Measurements from ENCODE around the gene DLGAP1.

Gene DLGAP1

DNA sequence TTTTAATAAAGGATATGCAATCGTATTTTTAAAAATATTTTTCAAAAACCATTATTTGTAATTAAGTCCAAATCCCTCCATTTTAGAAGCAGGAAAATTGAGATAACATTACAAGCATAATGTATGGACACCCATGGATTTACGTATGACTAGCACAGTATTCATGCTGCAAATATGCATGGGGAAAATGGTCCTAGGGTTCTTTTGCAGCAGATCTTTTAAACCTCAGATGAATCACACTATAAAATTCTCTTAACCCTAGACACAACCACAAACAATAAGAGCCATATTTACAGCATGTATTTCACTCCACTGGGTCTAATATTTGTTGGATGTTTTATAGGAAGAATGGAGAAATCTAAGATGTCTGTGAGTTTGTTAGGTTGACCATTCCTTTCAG lies 551.8 kb downstream of the DLGAP1 start:
- Histone ChIP-seq H3K4me3 (ENCODE audit: low read depth, low read length) (no peak overlapping the region), H3K9me3 (ENCODE audit: severe bottlenecking) (no peaks in the 10 kb centered on the region), H3K27ac (no peak overlapping the region), H3K27me3 (ENCODE audit: insufficient read depth, low read depth, severe bottlenecking) (peaks cover 4% of the 10 kb centered on the region), H3K36me3 (no peaks in the 10 kb centered on the region)
- DNase-seq, result no peak
- TF ChIP-seq, protein P1, sequence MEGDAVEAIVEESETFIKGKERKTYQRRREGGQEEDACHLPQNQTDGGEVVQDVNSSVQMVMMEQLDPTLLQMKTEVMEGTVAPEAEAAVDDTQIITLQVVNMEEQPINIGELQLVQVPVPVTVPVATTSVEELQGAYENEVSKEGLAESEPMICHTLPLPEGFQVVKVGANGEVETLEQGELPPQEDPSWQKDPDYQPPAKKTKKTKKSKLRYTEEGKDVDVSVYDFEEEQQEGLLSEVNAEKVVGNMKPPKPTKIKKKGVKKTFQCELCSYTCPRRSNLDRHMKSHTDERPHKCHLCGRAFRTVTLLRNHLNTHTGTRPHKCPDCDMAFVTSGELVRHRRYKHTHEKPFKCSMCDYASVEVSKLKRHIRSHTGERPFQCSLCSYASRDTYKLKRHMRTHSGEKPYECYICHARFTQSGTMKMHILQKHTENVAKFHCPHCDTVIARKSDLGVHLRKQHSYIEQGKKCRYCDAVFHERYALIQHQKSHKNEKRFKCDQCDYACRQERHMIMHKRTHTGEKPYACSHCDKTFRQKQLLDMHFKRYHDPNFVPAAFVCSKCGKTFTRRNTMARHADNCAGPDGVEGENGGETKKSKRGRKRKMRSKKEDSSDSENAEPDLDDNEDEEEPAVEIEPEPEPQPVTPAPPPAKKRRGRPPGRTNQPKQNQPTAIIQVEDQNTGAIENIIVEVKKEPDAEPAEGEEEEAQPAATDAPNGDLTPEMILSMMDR (IDR thresholded peaks at IDR 0.05; ENCODE audit: low read depth, low read length), result no peak

DNA sequence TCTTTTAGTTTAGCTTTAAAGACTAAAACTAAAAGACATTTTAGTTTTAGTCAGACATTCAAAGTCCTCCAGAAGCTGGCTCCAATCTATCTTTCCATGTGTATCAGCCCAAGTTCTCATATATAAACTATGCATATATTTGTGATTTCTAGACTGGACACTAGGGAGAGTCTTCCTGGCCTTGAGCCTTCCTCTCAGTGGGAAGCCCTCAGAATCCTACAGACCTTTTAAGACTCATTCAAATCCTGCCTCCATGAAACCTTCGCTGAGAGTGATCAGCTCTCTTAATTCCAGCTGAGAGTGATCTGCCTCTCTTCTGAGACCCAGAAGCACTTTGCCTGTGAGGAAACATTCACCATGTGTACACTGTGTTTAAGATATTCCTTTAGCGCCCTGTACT lies 552.4 kb downstream of the DLGAP1 start:
- TF ChIP-seq, protein P1 (IDR thresholded peaks at IDR 0.05; ENCODE audit: low read depth, low read length), result no peak
- Histone ChIP-seq H3K27me3 (ENCODE audit: insufficient read depth, low read depth, severe bottlenecking) (peaks cover 4% of the 10 kb centered on the region), H3K36me3 (no peaks in the 10 kb centered on the region), H3K9me3 (ENCODE audit: severe bottlenecking) (no peaks in the 10 kb centered on the region), H3K4me3 (ENCODE audit: low read depth, low read length) (no peak overlapping the region), H3K27ac (no peak overlapping the region)
- no peak for DNase-seq

DNA sequence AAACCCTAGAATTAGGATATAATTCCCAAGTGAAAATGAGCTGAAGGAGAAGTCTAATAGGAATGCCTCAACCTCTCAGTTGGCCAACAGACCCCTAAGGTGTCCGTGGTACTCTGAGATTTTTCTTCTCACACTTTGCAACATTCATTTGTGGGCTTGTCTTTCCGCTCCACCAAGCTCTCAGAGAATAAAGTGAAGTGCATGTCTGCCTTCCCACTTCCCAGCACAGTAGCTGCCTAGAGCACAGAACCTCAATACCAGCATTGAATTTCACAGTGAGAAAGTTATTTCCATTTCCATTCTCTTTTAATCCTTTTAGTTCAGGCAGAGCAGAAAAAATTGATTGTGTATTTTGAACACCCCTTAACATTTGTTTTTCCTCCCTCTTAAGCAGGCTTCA lies 553.3 kb downstream of the DLGAP1 start:
- Histone ChIP-seq H3K27ac (no peak overlapping the region), H3K4me3 (ENCODE audit: low read depth, low read length) (no peak overlapping the region), H3K27me3 (ENCODE audit: insufficient read depth, low read depth, severe bottlenecking) (peaks cover 4% of the 10 kb centered on the region), H3K9me3 (ENCODE audit: severe bottlenecking) (no peaks in the 10 kb centered on the region), H3K36me3 (no peaks in the 10 kb centered on the region)
- no peak for DNase-seq
- TF ChIP-seq, protein P1 (IDR thresholded peaks at IDR 0.05; ENCODE audit: low read depth, low read length), result no peak

DNA sequence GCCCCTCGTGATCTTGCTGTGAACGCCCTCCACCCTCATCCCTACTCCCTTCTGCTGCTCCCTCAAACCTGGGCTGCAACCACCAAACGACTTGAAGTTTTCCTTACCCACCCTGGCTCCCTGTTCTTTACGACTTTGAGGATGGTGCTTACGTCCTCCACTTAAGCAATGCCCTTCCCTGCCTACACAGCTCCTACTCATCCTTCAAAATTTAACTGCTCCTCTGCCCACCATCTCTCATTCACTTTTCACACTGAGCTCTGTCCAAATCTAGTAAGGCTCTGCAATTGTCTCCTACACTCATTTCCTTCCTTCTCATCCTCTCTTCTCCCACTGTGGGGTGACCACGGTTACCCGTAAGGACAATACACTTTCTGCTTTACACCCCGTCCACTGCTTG lies 554.1 kb downstream of the DLGAP1 start:
- Histone ChIP-seq H3K9me3 (ENCODE audit: severe bottlenecking) (no peaks in the 10 kb centered on the region), H3K27ac (no peak overlapping the region), H3K27me3 (ENCODE audit: insufficient read depth, low read depth, severe bottlenecking) (peaks cover 4% of the 10 kb centered on the region), H3K4me3 (ENCODE audit: low read depth, low read length) (no peak overlapping the region), H3K36me3 (no peaks in the 10 kb centered on the region)
- TF ChIP-seq, protein P1 (IDR thresholded peaks at IDR 0.05; ENCODE audit: low read depth, low read length), result no peak
- DNase-seq, result no peak

DNA sequence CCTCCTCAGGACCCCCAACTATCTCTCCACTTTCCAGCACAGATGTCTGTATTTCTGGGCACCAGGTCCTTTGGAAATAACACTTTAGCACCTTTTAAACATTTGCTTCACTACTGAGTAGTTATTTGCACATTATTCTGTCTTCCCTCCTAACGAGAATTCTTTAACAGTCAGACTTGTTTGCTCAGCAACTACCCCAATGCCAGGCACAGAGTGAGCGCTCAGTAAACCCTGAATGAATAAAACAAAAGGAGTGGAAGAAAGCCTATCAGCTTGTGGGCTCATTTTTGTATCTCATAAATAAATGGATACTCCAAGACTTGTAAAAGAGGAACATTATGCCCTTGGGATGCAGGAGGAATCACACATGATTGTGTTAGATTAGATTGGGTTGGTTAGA lies 554.8 kb downstream of the DLGAP1 start:
- H3K27me3 ChIP-seq (ENCODE audit: insufficient read depth, low read depth, severe bottlenecking), result peaks cover 7% of the 10 kb centered on the region

More for the DNA sequence above, 554.8 kb downstream of the DLGAP1 start:
- TF ChIP-seq, protein P1 (IDR thresholded peaks at IDR 0.05; ENCODE audit: low read depth, low read length), result no peak
- Histone ChIP-seq H3K9me3 (ENCODE audit: severe bottlenecking) (no peaks in the 10 kb centered on the region), H3K27ac (no peak overlapping the region), H3K4me3 (ENCODE audit: low read depth, low read length) (no peak overlapping the region), H3K36me3 (no peaks in the 10 kb centered on the region)
- no peak for DNase-seq

Data from WERI-Rb-1 (cell line).